AG08395 (cell line): ENCODE data around the gene TPTE.
"Not testable (repeated sequence)": the region's sequence is repeated elsewhere in the genome, so short reads cannot be mapped to it uniquely, and the experiment has no call there.

Source experiments
- DNase-seq: peaks from one replicate; pipeline ENCODE4 v3.0.0; 2012; ENCODE audit warnings: mixed read lengths, low spot score

The TPTE gene

DNA sequence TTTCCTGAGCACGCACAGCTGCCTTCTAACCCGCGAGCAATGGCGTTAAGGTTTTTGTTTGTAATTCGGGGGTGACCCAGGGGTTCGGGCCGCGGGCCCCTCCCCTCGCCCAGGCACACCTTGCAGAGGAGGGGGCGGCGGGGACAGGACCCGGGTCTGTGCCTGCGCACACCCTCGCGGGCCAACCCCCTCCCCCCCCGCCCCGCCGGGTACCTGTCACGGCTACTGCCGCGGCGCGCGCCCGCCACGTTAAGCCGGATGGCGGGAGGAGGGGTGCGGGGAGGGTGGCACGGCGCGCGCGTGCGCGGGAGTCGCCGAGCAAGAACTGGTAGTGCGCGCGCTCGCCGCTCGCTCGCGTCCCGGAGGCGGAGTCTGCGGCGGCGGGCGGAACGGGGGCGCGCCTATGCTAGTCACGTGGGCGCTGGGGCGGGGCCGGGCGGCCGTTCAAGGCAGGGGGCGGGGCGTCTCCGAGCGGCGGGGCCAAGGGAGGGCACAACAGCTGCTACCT is at the start of gene TPTE:
TSS of gene TPTE (plus strand) at position 493 of the 508 bp plus-strand sequence. CDS start 17,141 bp downstream, outside the sequence.
- no peak for DNase-seq

DNA sequence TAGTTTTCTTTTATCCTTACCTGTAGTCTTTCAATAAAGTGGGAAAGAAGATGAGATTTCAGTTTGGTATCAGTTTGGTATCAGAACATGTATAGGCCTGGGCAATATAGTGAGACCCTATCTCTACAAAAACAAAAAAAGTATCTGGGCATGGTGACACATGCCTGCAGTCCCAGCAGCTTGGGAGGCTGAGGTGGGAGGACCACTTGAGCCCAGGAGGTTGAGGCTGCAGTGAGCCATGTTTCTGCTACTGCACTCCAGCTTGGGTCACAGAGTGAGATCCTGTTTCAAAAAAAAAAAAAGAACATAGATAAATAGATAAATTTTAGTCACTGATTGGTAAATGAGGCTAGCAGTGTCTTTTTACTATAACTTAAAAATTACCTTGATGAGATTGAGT is 49.4 kb upstream of the TPTE start:
- not testable (repeated sequence) for DNase-seq

DNA sequence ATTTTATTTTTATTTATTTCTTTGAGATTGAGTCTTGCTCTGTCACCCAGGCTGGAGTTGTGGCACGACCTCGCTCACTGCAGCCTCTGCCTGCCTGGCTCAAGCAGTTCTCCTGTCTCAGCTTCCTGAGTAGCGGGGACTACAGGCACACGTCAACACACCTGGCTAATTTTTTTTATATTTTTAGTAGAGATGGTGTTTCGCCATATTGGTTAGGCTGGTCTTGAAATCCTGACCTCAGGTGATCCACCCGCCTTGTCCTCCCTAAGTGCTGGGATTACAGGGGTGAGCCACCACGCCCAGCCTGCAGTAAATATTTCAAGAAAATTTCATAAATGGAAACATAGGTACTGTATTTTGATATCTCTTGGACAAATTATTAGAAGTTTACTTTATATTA is 43.6 kb upstream of the TPTE start:
- DNase-seq, result not testable (repeated sequence)

DNA sequence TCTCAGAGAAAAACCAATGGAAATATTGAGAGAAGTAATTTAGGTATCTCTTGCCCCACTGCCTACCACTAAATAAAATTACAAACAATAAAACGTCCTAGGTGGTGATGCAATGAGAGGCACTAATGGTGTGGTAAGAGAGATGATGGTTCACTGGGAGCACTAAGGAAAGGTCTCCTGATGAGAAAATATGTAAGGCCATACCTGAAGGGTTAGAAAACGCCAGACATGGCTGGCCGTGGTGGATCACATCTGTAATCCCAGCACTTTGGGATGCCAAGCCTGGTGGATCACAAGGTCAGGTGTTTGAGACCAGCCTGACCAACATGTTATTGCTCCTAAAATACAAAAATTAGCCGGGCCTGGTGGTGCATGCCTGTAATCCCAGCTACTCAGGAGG is 41.5 kb upstream of the TPTE start:
- not testable (repeated sequence) for DNase-seq

DNA sequence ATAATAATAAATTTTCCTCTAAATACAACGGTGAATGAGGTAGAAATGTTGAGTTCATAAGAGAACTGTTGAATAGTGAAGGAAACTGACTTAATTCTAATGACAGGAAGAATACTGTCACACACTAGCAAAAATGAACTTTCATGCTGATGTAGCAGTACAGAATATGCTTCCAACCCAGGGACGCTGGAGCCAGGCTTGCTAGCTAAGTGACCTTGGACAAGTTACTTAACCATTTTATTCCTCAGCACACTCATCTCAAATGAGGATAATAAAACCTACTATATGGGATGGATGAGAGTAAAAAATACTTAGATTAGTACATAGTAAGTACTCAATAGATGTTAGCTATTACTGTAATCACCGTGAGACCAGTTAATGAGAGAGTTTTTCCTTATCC is 36.5 kb upstream of the TPTE start:
- not testable (repeated sequence) for DNase-seq

DNA sequence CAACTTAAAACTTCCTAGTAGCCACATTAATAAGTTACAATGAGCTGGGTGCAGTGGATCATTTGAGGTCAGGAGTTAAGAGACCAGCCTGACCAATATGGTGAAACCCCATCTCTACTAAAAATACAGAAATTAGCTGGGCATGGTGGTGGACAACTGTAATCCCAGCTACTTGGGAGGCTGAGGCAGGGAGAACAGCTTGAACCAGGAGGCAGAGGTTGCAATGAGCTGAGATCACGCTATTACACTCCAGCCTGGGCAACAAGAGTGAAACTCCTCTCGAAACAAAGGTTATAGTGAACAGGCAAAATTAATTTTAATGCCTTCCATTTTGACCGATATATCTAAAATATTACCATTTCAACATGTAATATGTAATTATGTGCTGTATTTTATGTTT is 30.9 kb upstream of the TPTE start:
- not testable (repeated sequence) for DNase-seq

DNA sequence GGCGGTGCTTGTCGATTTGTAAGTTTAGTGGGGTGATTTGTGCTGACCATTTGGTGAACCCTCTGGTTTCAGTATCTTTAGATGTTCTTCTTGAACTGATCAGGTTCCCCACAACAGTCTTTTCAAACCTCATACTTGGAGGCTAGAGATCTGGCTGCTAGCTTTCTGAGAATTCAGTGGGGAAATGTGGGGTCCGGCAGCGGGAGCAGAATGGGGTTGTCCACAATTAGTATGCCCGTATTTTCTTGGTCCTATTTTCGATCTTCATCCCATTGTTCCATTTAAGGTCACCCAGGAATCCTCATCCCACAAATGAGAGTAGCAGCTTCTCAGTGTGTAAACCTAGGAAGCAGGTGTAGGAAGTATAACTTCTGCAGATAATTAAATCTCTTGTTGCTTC is 10.3 kb upstream of the TPTE start:
- DNase-seq, result no peak

DNA sequence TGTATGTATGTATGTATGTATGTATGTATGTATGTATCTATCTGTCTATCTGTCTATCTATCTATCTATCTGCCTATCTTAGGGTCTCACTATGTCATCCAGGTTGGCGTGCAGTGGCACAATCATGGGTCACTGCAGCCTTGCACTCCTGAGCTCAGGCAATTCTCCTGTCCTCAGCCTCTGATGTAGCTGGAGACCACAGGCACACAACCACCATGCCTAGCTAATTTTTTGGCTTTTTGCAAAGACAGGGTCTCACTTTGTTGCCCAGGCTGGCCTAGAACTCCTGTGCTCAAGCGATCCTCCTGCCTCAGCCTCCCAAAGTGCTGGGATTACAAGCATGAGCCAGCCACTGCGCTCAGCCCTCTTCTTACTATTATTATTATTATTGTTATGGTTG is 4.5 kb upstream of the TPTE start:
- DNase-seq, result not testable (repeated sequence)

DNA sequence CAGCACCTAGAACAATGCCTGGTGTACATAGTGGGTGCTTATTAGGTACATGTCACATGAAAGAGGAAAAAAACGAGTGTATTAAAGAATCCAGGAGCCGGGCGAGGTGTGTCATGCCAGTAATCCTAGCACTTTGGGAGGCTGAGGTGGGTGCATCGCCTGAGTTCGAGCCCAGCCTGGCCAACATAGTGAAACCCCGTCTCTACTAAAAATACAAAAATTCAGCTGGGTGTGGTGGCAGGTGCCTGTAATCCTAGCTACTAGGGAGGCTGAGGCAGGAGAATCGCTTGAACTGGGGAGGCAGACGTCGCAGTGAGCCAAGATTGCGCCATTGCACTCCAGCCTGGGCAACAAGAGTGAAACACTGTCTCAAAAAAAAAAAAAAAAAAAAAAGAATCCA is 3.5 kb upstream of the TPTE start:
- DNase-seq, result not testable (repeated sequence)

DNA sequence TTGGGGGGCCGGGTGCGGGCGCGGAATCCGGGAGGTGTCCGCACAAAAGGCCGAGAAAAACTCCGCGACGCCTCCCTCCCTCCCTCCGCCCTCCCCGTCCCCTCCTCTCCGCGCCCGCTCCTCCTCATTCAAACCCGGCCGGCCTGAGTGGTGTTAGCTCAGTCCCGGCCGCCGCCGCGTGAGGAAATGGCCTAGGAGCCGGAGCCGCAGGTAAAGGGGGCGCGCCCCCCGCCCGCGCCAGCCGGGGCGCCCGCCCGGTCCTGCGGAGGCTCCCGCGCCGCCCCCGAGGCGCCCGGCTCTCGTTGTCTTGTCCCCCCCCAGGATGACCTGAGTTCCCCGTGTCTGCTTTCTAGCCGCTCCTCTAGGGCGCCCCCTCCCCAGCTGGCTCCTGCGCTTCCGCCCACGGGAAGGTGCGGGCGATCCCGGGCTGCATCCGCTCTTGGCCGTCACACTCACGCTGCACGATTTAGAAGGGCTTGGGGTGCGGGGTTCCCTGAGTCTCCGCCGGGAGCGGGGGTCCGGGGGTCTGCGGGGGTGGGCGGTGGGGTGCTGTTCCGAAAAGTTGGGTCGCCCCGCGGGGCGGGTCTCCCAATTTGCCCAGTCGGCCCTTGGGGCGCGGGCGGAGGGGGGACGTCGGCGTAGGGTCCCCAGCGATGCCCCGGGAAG is 585 bp downstream of the TPTE start:
- not testable (repeated sequence) for DNase-seq

DNA sequence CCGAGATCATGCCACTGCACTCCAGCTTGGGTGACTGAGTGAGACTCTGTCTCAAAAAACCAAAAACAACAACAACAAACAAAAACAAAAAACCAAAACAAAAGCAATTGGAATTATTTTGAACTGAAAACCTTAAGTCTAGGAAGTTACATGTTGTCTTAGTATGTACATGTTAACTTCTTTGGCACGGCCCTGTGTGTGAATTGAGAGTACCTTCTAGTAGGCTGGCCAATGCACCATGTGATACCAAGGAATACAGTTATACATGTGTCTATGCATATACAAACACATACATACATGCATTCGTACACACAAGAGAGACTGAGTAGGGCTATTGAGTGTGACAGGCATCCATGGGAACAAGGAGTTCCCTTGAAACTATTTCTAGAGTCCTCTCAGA is 18.6 kb downstream of the TPTE start:
- no peak for DNase-seq

DNA sequence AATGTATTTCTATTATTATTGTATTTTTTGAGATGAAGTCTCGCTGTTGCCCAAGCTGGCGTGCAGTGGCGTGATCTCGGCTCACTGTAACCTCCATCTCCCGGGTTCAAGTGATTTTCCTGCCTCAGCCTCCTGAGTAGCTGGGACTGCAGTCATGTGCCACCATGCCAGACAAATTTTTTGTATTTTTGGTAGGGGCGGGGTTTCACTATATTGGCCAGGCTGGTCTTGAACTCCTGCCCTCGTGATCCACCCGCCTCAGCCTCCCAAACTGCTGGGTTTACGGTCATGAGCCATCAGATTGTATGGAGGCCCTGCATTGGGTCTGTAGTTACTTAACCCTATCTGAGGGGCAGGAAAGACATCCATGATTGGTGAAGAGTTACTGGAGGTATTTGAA is 23.0 kb downstream of the TPTE start:
- not testable (repeated sequence) for DNase-seq

DNA sequence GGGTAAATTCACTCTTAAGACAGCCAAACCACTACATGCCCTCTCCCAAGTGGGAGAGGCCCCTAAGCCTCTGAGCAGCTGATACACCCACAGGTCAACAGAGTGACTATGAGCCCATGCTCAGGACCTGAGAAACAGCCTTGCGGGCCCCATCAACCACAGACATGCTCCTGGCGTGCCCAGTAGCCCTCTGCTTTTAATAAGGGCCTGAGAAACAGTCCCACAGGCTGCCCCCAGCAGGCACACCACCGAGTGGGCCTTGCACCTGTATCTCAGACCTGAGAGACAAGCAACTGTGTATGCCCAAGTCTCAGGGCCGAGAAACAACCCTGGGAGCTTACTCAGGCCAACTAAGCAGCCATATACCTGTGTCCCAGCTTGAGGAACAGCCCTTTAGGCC is 26.5 kb downstream of the TPTE start:
- DNase-seq, result not testable (repeated sequence)

DNA sequence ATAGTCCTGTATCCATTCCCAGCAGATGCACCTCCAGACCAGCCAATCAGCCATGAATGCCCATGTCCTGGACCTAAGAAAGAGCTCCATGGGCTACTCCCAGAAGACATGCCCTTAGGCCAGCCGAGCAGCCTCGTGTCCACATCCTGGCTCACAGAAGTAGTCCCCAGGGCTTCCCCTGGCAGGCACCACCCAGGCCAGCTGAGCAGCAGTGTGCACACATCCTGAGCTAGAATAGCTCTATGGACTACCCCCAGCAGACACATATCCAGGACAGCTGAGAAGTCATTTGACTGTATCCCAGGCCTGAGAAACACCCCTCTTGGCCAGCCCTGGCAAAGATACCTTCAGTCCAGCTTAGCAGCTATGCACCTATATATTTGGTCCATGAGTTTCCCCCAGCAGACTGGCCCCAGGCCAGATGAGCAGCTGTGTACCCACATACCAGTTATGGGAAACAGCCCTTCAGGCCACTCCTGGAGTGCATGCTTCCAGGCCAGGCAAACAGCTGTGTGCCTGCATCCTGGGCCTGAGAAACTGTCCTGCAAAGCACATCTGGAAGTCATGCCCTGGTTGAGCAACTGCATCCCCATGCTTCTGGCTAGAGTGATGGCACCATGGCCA is 27.1 kb downstream of the TPTE start:
- DNase-seq, result not testable (repeated sequence)

DNA sequence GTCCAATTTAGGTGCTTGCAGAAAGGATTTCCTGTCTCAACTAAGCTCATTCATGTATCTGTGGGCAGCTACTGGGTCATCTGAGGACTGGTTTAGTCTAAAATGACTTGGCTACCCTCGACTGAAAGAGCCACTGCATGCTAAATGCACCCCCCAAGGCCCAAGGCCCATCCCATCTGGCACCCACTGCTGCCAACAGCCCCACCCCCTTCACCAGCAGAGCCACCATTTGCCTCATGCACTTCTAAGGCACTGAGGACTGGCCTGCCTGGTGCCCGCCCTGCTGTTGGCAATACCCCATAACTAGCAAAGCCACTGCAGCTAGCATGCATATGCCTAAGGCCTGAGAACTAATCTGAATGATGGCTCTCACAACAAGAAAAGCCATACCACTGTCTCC is 49.4 kb downstream of the TPTE start:
- DNase-seq, result not testable (repeated sequence)

DNA sequence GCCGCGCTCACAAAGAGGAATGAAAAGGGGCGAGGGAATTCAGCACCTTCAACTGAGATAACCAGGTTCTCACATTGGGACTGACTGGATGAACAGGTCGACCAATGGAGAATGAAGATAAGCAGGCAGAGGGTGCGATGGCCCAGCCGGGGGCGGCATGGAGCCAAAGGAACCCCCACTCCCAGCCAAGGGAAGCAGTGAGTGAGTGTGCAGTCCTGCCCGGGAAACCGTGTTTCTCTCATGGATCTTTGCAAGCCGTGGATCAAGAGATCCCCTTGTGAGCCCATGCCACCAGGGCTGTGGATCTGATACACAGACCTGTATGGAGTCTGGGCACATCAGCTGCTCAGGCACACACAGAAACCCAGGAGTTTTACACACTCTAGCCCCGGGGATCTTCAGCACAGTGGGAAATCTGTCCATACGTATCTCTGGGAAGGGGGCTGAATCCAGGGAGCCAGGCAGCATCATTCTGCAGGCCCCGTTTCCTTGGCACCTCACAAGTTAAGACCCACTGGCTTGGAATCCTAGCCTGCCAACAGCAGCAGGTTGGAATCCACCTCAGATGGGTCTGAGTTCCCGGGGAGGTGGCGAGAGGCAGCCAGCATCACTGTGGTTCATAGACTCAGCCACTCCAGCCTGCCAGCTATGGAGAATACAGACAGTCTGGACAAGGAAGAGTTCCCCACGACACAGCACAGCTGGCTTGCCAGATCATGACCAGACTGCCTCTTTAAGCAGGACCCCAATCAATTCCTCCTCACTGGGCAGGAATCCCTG is 53.3 kb downstream of the TPTE start:
- DNase-seq, result not testable (repeated sequence)

DNA sequence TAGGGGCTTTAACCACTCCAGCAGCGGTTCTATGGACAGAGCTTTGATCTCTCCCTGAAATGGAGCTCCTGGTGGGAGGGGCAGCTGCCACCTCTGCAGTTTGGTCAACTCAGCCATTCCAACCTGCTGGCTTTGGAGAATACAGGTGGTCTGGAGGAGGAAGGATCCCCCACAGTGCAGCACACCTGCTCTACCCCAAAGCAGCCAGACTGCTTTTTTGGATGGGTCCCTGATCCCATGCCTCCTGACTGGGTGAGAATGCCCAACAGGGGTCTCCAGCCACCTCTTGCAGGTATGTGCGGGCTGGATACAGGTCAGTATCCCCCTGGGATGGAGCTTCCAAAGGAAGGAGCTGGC is 53.9 kb downstream of the TPTE start:
- DNase-seq, result no peak

DNA sequence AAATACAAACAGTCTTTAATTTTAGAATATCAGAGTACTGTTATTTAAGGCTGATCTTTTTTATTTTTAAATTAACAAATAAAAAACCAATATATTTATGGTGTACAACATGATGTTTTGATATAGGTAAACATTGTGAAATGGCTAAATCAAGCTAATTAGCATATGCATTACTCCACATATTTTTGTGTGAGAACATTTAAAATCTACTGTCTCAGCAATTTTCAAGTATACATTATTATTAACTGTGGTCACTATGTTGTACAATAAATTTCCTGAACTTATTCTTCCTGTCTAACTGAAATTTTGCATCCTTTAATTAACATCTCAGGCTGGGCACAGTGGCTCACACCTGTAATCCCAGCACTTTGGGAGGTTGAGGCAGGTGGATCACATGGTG is 57.5 kb downstream of the TPTE start:
- not testable (repeated sequence) for DNase-seq

DNA sequence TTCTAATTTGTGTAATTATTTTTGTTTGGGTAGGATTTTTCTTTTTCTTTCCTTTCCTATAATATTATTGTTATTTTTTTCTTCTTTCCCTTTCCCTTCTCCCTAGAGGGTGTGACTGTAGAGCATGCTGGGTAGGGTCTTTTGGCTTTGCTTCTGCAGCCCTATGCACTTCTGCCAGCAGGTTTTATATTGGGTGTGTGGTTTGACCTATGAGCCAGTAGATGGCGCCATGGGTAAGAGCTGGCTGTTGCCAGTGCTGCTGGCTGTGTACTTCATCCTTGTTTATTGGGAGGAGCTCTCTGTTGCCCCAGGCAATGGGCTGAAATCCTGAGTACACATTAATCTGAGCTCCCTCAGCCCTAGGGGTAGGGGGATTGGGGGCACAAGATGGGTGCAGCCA is 67.7 kb downstream of the TPTE start:
- not testable (repeated sequence) for DNase-seq

DNA sequence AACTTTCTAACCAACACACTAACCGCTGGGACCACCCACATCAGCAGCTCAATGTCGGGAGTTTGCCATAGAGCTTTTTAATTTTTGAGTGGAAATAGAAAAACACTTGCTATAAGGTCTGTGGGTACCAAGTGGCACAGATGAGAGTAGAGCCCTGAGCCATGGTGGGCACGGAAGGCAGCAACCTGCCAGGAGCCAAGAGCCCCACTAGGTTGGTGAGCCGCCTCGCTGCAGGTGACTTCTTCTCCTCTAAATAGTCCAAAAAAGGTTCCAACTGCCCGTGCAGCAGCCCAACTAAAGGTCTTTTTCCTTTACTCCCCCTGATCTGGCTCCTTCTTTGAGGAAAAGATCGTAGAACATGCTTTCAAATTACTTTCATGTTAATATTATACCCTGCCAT is 85.7 kb downstream of the TPTE start:
- DNase-seq, result not testable (repeated sequence)

DNA sequence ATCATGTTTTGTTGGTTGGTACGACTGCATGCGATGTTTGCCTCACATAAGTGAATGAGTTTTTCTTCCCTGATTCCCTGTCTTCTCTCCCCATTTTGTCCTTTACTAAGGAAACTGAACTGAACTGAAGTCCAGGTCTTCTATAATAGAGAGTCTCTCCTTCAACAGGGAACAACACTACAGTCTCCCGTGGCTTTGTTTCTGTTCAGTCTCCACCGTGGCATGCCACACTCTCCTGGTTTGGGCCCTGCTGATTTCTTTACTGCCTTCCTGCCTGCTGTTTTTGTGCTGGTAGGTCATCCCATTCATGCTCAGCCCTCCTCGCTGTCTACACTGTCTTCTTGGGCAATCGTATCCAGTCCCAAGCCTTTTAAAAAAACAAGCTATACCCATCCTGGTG is 92.9 kb downstream of the TPTE start:
- DNase-seq, result not testable (repeated sequence)

DNA sequence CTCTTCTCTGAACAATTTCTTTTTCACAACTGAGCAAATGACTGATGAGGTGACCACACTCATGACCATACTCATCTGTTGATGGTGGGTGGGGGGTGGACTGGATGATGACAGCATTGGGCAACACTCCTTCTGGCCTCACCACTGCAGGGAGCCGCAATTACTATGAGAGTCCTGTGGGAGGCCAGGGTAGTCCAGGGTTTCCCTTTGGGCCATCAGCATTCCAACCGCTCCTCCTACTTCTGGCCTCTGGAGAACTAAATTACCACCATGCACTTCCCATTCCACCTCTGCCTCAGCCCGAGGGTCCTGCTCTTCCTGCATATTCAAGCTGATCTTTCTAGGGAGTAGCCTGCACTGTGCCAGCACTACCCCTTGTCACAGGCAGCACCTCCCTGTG is 94.7 kb downstream of the TPTE start:
- not testable (repeated sequence) for DNase-seq

DNA sequence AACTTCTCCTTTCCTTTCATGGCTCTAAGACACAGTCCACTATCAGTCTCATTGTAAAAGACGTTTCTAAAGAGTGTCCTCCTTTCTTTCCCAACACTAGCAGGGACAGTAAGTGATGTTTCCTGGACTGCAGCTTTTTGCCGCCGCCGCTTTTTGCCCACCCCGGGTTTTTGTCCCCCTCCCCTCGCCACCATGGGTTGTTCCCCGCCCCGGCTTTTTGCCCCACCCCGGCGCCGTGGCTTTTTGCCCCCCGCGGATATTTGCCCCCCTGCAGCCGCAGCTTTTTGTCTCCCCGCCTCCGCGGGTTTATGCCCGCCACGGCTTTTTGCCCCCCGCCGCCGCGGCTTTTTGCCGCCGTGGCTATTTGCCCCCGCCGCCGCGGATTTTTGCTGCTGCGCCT is 95.2 kb downstream of the TPTE start:
- DNase-seq, result no peak
